Measurements from ENCODE around the gene ARHGEF1.

The ARHGEF1 gene

DNA sequence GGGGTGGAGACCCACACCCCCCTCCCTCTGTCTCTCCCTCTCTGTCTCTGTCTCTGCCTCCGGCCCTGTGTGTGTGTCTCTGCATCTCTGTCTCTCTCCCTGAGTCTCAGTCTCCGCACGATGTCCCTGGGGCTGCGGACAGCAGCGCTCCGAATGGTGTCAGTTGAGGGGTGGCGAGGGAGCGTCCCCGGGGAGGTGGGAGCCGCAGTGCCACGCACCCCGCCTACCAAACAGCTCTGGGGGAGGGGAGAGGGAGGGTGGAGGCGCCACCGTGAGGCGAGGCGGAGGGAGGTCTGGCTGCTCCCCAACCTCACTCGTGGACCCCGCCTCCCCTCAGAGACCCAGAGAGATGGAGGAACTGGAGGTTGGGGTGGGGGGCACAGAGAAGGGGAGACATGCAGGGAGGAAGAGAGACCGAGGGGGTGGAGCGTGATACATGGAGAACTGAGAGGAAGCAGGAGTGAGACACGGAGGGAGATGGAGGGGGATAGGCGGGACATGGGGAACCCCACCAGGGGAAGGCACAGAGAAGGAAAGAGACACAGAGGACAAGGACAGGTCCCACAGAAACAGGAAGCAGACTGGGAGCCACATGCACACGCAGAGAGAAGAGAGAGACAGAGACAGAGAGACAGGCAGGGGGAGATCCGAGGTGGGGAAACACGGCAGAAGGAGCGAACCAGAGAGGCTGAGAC is 38.0 kb downstream of the ARHGEF1 start:
- no peak for DNase-seq (ENCODE audit: low read depth)
- H3K4me3 ChIP-seq (ENCODE audit: control insufficient read depth, low read depth, low read length): no peak overlapping the region
- TF ChIP-seq, protein P1, sequence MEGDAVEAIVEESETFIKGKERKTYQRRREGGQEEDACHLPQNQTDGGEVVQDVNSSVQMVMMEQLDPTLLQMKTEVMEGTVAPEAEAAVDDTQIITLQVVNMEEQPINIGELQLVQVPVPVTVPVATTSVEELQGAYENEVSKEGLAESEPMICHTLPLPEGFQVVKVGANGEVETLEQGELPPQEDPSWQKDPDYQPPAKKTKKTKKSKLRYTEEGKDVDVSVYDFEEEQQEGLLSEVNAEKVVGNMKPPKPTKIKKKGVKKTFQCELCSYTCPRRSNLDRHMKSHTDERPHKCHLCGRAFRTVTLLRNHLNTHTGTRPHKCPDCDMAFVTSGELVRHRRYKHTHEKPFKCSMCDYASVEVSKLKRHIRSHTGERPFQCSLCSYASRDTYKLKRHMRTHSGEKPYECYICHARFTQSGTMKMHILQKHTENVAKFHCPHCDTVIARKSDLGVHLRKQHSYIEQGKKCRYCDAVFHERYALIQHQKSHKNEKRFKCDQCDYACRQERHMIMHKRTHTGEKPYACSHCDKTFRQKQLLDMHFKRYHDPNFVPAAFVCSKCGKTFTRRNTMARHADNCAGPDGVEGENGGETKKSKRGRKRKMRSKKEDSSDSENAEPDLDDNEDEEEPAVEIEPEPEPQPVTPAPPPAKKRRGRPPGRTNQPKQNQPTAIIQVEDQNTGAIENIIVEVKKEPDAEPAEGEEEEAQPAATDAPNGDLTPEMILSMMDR (IDR thresholded peaks at IDR 0.05; ENCODE audit: control insufficient read depth, insufficient read depth, low read depth, low read length, missing control alignments): no peak

DNA sequence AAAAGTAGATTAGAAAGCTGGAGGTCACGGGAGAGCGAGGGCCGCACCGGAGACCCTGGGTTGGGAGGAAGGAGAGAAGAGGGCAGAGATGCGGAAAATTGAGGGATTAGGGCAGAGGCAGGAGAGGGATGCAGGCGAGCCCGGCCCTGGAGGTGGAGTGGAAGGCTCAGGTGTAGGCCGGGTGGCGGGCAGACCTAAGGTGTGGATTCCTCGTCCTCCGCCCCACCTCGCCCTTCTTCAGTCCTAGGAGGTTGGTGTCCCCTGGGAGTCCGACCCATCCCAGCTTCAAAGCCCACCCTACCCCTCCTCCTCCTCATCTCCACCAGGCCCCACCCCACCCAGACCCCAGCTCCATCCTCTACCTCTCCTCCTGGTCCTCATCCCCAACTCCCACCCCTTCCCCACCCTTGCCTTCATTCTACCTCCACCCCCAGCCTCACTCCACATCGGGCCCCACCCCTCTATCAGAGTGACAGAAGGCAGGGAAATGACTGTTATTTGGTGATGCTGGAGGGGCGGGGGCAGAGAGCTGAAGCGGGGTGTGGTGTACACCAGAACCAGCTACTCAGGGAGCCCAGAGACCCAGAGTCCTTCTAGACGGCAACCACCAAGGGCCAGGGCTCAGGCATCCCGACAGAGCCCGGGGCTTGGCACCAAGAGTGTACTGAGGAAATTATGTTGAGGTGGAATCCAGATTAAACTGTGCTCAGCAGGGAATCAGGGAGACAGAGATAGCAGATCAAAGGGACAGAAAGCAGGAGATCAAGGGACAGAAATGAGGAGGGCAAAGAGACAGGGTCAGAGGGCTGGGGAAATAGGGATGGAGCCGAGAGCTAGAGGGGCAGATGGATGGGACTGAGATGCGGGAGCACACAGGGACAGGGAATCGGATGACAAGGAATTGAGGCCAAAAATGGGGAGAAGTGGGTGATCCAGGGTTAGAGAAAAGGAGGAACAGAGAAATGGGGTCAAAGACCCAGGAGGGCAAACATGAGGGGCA is 38.9 kb downstream of the ARHGEF1 start:
- no peak for DNase-seq (ENCODE audit: low read depth)
- no peak overlapping the region for H3K4me3 ChIP-seq (ENCODE audit: control insufficient read depth, low read depth, low read length)

DNA sequence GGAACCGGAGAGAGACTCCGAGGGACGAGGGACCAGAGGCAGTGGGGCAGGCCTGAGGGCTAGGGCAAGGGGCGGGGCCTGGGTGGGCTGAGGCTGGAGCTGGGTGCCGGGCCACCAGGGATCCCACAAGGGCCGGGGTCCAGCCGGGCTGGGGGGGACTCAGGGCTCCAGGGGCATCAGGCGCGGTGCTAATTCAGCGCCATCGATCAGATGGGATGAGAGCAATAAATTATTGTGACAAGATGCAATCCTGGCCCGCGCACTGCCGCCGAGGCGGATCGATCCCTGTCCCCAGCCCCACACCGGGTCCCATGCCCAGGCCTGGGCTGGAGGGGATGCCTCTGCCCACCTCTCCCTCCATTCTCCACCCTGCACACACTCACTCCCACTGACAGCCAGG is 39.6 kb downstream of the ARHGEF1 start:
- H3K4me3 ChIP-seq (ENCODE audit: control insufficient read depth, low read depth, low read length): no peak overlapping the region
- no peak for DNase-seq (ENCODE audit: low read depth)
- TF ChIP-seq, protein P1 (IDR thresholded peaks at IDR 0.05; ENCODE audit: control insufficient read depth, insufficient read depth, low read depth, low read length, missing control alignments): no peak

More for the DNA sequence above, 38.9 kb downstream of the ARHGEF1 start:
- TF ChIP-seq, protein P1 (IDR thresholded peaks at IDR 0.05; ENCODE audit: control insufficient read depth, insufficient read depth, low read depth, low read length, missing control alignments): no peak

- no peak overlapping the region for H3K4me3 ChIP-seq (ENCODE audit: control insufficient read depth, low read depth, low read length)
- TF ChIP-seq, protein P1 (IDR thresholded peaks at IDR 0.05; ENCODE audit: control insufficient read depth, insufficient read depth, low read depth, low read length, missing control alignments): no peak
- DNase-seq (ENCODE audit: low read depth): no peak
Measured at GRCh38 chr19:41923045-41923788, 40.2 kb downstream of the ARHGEF1 start.

- H3K4me3 ChIP-seq (ENCODE audit: control insufficient read depth, low read depth, low read length): no peak overlapping the region
- TF ChIP-seq, protein P1 (IDR thresholded peaks at IDR 0.05; ENCODE audit: control insufficient read depth, insufficient read depth, low read depth, low read length, missing control alignments): no peak
- no peak for DNase-seq (ENCODE audit: low read depth)
Measured at GRCh38 chr19:41924151-41925145, 41.5 kb downstream of the ARHGEF1 start.

Data from AG09309 (cell line).